GM06990 (cell line): Measurements from ENCODE around the gene NEUROD2.

ENCODE experiments used
- DNase-seq: peaks from one replicate; pipeline ENCODE4 v3.0.0-alpha.2; 2011; ENCODE audit not compliant: insufficient read length; ENCODE audit errors: extremely low read depth
- H3K27me3 ChIP-seq: replicated peaks from 2 replicates; pipeline ENCODE4 v1.6.0; 2011; ENCODE audit warnings: low read length; ENCODE audit not compliant: control insufficient read depth, insufficient read depth
- H3K36me3 ChIP-seq: 2 replicates; pipeline ENCODE4 v1.5.1; 2011; ENCODE audit warnings: low read length; ENCODE audit not compliant: control insufficient read depth, insufficient read depth
- H3K4me3 ChIP-seq: replicated peaks from 2 replicates; pipeline ENCODE4 v1.5.1; 2011; ENCODE audit warnings: low read depth, mild to moderate bottlenecking, control low read depth, low read length
- CTCF ChIP-seq: IDR thresholded peaks from 2 replicates; pipeline ENCODE4 v1.5.1; 2011; ENCODE audit warnings: low read length, control low read depth, mild to moderate bottlenecking, inconsistent platforms; ENCODE audit not compliant: insufficient read depth, poor library complexity, severe bottlenecking

Gene NEUROD2

GRCh38 chr17:39598047-39598481, 9.7 kb downstream of the NEUROD2 start:
- no peak for DNase-seq
- H3K36me3 ChIP-seq, result no peaks in the 10 kb centered on the region
- TF ChIP-seq CTCF, result no peak
- peaks cover 9% of the 10 kb centered on the region for H3K27me3 ChIP-seq
- H3K4me3 ChIP-seq, result no peak overlapping the region

- H3K27me3 ChIP-seq, result peaks cover 9% of the 10 kb centered on the region
- DNase-seq, result no peak
- no peaks in the 10 kb centered on the region for H3K36me3 ChIP-seq
- H3K4me3 ChIP-seq, result no peak overlapping the region
- no peak for TF ChIP-seq CTCF
Observed at GRCh38 chr17:39597372-39598046, 10.2 kb downstream of the NEUROD2 start.

GRCh38 chr17:39596543-39597267, 11.0 kb downstream of the NEUROD2 start:
- no peak for TF ChIP-seq CTCF
- no peak for DNase-seq
- Histone ChIP-seq H3K27me3 (peaks cover 9% of the 10 kb centered on the region), H3K36me3 (no peaks in the 10 kb centered on the region), H3K4me3 (no peak overlapping the region)

GRCh38 chr17:39595928-39596510, 11.7 kb downstream of the NEUROD2 start:
- Histone ChIP-seq H3K36me3 (no peaks in the 10 kb centered on the region), H3K27me3 (peaks cover 11% of the 10 kb centered on the region), H3K4me3 (no peak overlapping the region)
- no peak for TF ChIP-seq CTCF
- no peak for DNase-seq

- no peak for TF ChIP-seq CTCF
- Histone ChIP-seq H3K36me3 (no peaks in the 10 kb centered on the region), H3K4me3 (no peak overlapping the region), H3K27me3 (peaks cover 8% of the 10 kb centered on the region)
- no peak for DNase-seq
Observed at GRCh38 chr17:39595294-39595693, 12.4 kb downstream of the NEUROD2 start.
